Fibroblast of upper back skin (primary cell): ENCODE results near the gene SVIL.

Source experiments
- DNase-seq: peaks from one replicate; pipeline ENCODE4 v3.0.0-alpha.2; 2013

Gene SVIL, protein sequence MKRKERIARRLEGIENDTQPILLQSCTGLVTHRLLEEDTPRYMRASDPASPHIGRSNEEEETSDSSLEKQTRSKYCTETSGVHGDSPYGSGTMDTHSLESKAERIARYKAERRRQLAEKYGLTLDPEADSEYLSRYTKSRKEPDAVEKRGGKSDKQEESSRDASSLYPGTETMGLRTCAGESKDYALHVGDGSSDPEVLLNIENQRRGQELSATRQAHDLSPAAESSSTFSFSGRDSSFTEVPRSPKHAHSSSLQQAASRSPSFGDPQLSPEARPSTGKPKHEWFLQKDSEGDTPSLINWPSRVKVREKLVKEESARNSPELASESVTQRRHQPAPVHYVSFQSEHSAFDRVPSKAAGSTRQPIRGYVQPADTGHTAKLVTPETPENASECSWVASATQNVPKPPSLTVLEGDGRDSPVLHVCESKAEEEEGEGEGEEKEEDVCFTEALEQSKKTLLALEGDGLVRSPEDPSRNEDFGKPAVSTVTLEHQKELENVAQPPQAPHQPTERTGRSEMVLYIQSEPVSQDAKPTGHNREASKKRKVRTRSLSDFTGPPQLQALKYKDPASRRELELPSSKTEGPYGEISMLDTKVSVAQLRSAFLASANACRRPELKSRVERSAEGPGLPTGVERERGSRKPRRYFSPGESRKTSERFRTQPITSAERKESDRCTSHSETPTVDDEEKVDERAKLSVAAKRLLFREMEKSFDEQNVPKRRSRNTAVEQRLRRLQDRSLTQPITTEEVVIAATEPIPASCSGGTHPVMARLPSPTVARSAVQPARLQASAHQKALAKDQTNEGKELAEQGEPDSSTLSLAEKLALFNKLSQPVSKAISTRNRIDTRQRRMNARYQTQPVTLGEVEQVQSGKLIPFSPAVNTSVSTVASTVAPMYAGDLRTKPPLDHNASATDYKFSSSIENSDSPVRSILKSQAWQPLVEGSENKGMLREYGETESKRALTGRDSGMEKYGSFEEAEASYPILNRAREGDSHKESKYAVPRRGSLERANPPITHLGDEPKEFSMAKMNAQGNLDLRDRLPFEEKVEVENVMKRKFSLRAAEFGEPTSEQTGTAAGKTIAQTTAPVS (N-terminal part only)

DNA sequence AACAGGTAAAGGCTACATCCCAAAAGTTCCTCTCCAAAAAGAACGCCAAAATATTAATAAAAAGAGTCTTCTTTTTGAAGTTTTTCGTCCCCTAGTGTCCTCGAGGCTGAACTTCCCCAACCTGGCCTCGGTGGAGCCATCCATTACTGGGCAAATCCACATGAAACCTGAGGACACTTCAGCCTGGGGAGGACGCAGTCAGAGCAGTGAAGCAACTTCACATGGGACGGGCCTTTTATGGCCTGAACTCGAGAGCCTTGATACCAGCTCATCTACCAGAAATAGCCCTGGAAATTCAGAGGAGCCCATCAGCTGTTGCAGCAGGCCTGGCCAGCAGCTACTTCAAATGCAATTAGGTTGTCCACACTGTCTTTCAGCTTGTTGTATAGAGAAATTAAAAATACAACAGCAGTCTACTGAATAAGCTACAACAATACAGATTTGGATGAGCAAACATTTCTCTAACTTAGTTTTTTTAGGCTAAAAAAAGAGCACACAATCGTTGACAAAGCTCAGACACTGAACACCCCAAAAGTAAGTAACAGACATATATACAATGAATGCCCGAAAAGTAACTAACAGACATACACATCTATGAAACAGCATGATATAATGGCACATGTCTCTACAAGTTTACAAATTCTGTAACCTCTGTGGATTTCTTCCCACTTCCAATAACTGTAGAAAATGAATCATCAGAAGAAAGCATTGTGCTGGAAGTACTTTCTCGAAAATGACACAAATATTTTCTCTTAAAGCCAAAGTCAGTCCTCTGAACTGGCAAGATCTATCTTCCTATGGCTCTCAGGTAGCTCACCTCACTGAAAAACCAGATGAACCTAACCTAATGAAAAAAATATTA lies at the start of gene SVIL:
Gene SVIL, minus strand, starts transcription at position 208 of the 862 bp plus-strand sequence. CDS start 79,913 bp downstream, outside the sequence.
- no peak for DNase-seq

DNA sequence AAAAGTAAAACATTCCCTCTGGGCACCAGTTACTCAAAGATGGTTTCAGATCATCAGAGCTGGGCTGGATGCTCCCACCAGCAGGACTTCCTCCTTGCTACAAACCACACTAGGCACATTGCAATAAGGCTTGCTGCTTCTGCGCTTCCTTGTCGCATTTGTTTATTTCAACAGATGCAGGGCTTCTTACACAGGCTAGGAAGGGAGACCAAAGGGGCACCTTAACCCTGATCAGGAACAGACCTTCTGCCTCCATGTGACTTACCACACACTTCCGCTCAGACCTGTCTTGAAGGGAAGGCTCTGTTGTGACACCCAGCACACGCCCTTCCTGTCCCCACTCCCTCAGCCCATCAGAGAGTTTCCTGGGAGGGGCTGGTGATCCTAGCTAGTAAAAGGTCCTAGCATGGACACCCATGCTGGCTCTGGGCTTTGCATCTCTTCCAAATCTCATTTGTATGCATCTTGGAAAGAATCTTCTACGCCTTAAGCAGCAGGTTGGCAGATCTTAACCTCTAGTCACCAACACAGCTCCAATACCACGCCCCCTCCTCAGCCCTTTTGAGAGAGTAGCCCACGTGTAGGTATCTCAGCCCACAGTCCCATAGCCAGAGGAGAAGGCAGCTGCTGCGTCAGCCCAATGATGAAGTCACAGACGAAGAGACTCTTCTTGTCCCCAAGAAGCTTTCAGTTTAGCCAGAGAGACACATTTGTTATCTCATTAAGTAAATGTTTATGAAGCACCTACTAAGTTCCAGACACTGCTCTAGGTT lies 47.1 kb upstream of the SVIL start:
- DNase-seq = no peak

DNA sequence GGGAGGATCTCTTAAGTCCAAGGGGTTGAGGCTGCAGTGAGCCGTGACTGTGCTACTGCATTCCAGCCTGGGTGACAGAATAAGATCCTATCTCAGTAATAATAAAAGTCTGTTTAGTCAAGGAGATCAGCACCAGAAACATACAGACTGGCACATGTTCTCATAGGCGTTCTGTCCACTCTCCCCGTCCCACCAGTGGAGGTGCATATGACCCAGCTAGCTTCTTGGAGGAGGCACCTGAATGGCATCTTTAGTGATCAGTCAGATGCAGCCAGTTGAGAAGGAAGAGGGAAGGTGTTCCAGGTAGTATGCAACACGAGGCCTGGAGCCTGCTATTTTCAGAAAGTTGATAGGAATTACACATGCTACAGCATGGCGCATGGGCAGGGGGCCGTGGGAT lies 45.3 kb upstream of the SVIL start:
- no peak for DNase-seq

- no peak for DNase-seq
Observed at GRCh38 chr10:29676732-29677131, 42.0 kb upstream of the SVIL start.

GRCh38 chr10:29675984-29676383 lies 41.2 kb upstream of the SVIL start:
- no peak for DNase-seq

- no peak for DNase-seq
Observed at GRCh38 chr10:29671968-29672367, 37.2 kb upstream of the SVIL start.

DNA sequence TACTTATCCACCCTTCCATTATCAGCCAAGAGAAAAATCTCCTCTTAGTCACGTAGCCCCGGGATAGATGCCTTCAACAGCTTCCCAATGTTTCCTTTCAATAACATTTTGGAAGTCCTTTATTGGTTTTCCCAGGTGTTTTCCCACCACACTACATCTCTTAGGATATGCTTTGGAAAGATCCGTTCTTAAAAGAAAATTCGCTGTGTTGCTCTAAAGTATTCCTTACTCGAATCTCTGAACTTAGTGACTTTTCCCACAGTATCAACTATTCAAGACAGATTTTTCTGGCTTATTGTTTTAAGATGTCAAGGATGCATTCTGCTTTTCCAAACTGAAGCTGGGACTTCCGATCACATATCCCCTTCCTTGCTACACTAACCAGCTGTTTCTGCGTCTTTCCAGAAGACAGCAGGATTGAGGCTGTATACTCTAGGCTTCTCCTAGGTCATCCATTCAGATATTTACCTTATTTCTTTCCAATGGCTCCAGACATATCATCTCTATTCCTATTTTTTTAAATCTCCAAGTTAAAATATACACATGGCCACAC lies 36.5 kb upstream of the SVIL start:
- DNase-seq = no peak

DNA sequence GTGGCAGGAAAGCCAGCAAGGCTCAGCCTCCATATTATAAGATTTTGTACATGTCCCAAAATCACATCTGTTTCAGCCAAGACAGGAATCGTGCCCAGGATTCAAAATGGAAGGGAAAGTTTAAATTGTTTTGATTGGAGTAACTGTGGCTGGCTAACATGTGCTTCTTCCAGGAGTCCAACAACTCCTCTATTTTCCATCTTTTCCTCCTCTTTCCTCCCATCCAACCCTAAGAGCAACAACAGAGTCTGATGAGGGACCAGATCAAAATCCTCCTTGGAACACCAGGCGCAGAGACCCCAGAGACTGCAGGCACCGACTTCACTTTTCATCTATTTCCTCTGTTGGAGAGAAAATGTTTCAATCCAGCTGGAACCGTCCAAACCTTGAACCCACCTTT lies 36.0 kb upstream of the SVIL start:
- DNase-seq = no peak

GRCh38 chr10:29669149-29669548 lies 34.4 kb upstream of the SVIL start:
- no peak for DNase-seq

- DNase-seq = peak; percentile 38
Observed at GRCh38 chr10:29668628-29669027, 33.9 kb upstream of the SVIL start.

GRCh38 chr10:29667191-29667590 lies 32.4 kb upstream of the SVIL start:
- DNase-seq = no peak

- no peak for DNase-seq
Observed at GRCh38 chr10:29666201-29666600, 31.4 kb upstream of the SVIL start.

DNA sequence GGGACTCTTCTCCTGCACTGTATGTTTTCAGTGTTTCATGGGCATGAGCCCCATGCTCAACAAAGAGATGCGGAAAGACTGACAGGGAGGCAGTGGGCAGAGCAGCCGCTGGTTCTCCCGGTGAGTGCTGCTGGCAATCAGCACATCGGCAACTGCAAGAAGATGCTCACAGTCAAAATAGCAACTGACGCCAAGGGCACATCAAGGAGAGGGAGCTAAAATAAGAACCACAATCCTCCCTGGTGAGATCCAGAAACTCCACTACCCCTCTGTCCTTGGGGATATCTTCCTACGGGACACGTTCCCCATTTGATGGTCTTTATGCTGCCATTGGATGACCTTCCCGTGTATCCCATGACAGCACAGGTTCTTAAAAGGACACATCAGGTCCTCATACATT lies 28.9 kb upstream of the SVIL start:
- DNase-seq = no peak

DNA sequence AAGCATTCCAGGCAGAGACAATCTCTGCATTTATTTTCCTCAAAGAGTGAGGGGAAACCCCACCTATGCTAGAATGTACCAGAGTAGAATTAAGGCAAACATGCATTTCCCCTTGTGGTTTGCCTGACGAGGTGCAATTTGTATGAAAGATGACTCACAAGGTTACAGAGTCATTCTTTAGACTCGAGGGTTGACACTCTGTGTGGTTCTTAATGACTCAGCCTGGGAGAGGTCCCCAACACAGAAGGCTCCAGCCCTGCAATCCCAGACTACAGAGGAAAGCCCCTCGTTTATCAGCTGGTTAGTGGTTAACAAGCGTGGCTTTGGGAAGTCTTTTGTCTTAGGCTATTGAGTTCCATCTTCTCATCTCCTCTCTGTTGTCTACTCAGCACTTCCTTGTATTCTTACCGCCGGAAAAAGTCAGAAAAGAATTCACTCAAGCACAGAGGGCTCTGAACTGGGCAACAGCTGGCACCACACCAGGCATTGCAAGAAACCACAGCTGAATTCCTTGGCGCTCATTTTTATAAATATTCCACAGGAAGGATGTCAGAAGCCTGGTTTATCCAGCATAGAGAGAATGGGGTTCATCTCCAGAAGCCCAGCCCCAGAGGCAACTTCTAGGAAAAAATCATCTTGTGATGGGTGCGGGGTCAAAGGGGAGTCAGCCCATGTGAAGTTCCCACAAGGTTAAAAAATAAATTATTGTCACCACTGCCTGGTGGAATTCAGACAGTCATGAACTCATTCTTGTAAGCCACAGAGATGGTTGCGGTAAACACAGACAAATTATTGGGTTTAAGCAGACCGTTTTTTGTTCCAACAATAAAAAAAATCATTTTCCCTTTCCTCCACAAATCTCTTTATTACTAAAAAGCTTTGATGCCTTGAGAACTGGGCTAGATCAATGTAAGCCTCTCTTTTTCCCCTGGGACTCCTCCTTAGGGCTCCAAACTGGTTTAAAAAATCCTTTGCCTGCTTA lies 24.5 kb upstream of the SVIL start:
- DNase-seq = peak; percentile 100

DNA sequence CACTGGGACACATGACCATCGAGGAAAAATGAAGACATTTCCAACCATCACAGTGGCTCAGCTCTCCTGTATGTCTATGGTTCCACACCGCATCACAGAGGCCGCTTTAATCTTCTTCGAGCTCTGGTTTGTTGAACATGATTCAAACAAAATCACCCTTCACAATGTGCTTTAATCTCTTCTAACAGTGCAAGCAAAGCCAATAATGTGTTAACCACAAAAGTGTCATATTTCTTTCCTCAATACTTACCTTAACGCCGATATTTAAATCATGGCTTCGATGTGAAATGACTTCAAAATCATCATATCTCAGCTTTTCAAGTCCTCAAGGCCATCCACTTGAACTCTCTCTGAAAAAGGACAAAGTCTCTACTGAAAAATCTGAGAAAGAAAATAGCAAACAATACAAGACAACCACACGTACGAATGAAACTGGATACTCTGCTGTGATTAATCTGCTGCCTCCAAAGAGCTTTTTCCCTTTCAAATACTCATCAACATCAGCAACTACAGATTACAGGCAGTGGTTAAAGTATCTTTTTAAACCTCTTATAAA lies 23.0 kb upstream of the SVIL start:
- peak; percentile 23 for DNase-seq

DNA sequence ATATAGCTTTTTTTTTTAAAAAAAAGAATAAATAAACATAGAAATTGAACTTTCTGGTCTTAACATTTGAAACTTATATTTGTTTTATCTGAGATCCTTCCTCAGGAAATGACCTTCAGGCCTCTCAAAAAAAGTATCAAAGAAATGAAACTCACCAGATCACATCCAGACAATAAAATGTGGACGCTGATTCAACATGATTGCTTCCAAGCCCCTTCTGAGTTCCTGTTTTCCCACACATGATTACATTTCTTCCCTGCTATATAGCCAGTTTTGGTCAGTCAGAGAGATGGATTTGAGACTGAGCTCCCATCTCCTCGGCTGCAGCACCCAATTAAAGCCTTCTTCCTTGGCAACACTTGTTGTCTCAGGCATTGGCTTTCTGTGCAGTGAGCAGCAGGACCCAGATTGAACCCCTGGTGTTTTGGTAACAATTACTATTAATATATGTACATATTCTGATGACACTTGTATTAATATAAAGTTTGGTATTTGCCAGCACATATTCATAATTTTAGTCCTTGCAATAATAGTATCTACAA lies 21.8 kb upstream of the SVIL start:
- DNase-seq = no peak

- DNase-seq = no peak
Observed at GRCh38 chr10:29652192-29652591, 17.4 kb upstream of the SVIL start.

DNA sequence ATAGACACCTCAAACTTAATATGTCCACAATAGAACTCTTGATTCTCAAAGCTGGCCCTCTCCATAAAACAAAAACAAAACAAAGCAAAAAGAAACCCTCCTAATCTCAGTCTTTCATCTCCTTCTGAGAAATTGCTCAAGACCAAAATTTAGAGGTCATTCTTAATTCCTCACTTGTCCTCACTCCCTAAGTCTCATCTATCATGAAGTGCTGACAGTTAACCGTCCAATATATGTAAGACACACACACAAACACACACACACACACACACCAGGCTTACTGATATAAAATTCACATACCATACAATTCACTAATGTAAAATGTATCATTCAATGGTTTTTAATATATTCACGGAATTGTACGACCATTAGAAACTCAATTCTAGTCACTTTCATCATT lies 17.0 kb upstream of the SVIL start:
- DNase-seq = no peak

DNA sequence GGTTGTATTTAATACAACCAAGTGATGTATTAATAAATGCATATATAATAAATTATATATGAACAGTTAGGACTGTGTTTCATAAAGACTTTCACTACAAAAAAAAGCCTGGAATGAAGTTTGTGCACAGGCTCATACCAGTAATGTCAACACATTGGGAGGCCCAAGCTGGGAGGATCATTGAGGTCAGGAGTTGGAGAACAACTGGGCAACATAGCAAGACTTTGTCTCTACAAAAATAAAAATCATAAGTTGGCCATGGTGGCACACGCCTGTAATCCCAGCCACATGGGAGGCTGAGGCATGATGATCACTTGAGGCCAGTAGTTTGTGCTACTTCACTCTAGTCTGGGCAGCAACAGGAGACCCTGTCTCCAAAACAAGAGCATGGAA lies 15.8 kb upstream of the SVIL start:
- DNase-seq = no peak
